ENCODE measurements around the gene FKBP9. TPM values are rescaled to one million over a fixed set of nuclear protein-coding genes. Genes with fewer than 3 reads are reported as not detected.

Gene FKBP9
- polyA plus RNA-seq, 1 experiment, result 248 TPM

DNA sequence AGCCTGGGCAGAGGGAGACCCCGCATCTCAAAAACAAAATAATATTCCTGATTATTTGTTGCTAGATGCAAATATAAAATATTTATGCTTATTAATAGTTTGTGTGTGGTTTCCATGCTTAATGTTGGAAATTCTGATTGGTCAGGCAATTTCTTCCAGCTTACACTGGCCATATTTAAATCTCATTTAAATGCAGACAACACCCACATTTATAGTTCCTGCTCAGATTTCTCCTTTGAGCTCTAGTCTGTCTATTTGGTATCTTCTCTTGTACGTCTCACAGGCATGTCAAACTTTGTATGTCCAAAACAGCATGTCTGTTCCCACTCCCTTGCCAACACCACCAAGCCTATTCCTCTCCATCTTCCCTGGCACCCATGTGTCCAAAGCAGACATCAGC, 52.5 kb downstream of the FKBP9 start:
- DNase-seq (ENCODE audit: low read depth), result no peak
- TF ChIP-seq, protein P1, sequence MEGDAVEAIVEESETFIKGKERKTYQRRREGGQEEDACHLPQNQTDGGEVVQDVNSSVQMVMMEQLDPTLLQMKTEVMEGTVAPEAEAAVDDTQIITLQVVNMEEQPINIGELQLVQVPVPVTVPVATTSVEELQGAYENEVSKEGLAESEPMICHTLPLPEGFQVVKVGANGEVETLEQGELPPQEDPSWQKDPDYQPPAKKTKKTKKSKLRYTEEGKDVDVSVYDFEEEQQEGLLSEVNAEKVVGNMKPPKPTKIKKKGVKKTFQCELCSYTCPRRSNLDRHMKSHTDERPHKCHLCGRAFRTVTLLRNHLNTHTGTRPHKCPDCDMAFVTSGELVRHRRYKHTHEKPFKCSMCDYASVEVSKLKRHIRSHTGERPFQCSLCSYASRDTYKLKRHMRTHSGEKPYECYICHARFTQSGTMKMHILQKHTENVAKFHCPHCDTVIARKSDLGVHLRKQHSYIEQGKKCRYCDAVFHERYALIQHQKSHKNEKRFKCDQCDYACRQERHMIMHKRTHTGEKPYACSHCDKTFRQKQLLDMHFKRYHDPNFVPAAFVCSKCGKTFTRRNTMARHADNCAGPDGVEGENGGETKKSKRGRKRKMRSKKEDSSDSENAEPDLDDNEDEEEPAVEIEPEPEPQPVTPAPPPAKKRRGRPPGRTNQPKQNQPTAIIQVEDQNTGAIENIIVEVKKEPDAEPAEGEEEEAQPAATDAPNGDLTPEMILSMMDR (IDR thresholded peaks at IDR 0.05; ENCODE audit: insufficient read depth, low read depth, low read length), result no peak
- POLR2A ChIA-PET, result no interaction called here

DNA sequence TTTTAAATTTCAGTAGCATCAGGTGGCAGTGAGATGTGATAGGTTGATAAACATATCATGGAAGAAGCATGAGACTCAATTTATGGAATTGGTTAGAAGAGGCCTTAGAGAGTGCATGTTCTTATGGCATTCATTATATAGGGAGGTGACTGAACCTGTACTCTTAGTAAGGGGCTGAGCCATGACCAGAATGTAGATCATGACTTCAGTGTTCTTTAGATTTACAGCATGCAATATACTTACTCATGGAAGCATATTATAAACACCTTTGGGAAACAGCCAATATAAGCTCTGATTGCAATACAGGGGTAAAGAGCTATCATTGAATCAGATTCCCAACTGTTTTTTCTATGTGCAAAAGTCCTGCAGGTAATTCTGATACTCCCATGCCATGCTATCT, 55.1 kb downstream of the FKBP9 start:
- Histone ChIP-seq H3K4me3 (ENCODE audit: low read depth, low read length) (no peak overlapping the region), H3K27me3 (ENCODE audit: control insufficient read depth, insufficient read depth, low read length) (no peaks in the 10 kb centered on the region), H3K36me3 (ENCODE audit: control insufficient read depth, insufficient read depth, low read length) (peaks cover 10% of the 10 kb centered on the region)
- CTCF ChIA-PET, result no interaction called here
- POLR2A ChIA-PET, result no interaction called here
- TF ChIP-seq, protein P1 (IDR thresholded peaks at IDR 0.05; ENCODE audit: insufficient read depth, low read depth, low read length), result no peak
- no peak for DNase-seq (ENCODE audit: low read depth)

More for the DNA sequence above, 52.5 kb downstream of the FKBP9 start:
- no peaks in the 10 kb centered on the region for H3K27me3 ChIP-seq (ENCODE audit: control insufficient read depth, insufficient read depth, low read length)
- CTCF ChIA-PET, result interaction anchor here (0.6 kb wide), 1 partner anchor 46 kb away, joined by 3 read pairs; no protein-coding TSS in a partner anchor
- peaks cover 9% of the 10 kb centered on the region for H3K36me3 ChIP-seq (ENCODE audit: control insufficient read depth, insufficient read depth, low read length)
- no peak overlapping the region for H3K4me3 ChIP-seq (ENCODE audit: low read depth, low read length)

DNA sequence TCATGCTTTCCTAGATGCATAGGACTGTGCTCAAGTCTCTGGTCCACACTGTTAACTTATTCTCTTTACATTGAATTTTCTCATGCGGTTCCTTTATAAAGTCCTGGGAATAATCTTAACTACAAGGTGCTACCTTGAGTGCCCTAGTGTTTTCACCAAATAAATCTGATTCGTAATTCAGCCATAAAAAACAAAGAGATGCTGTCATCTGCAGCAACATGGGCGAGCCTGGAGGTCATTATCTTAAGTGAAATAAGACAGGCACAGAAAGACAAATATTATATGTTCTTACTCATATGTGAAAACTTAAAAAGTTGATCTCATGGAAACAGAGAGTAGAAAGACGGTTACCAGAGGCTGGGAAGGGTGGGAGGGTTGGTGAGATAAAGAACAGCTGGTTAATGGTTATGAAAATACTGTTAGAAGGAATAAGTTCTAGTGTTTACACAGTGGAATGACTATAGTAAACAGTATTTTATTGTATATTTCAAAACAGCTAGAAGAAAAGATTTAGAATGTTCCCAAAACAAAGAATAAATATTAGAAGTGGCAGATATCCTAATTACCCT, 67.0 kb downstream of the FKBP9 start:
- DNase-seq (ENCODE audit: low read depth), result no peak
- H3K27me3 ChIP-seq (ENCODE audit: control insufficient read depth, insufficient read depth, low read length), result no peaks in the 10 kb centered on the region
- no peak overlapping the region for H3K4me3 ChIP-seq (ENCODE audit: low read depth, low read length)
- H3K36me3 ChIP-seq (ENCODE audit: control insufficient read depth, insufficient read depth, low read length), result peaks cover 2% of the 10 kb centered on the region; the same call in 1 of the 2 replicates
- POLR2A ChIA-PET, result no interaction called here
- CTCF ChIA-PET, result no interaction called here
- TF ChIP-seq, protein P1 (IDR thresholded peaks at IDR 0.05; ENCODE audit: insufficient read depth, low read depth, low read length), result no peak

DNA sequence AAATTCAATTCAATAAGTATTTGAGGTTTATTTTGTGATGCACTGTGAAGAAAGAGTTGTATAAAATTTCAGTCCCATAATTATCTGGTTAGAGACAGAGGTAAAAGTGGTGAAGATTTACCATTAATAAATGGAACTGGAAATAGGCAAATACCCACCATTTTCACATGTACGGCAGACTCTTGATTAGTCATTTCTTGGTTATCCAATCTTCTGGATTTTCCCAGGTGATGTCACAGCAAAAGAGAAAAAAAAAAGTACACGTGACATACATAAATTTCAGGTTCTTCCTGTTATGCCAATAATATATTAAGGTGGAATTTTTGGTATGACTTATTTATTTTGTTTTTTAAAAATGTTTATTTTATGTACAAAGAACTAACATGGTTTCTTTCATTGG, 78.5 kb downstream of the FKBP9 start:
- Histone ChIP-seq H3K36me3 (ENCODE audit: control insufficient read depth, insufficient read depth, low read length) (no peaks in the 10 kb centered on the region), H3K27me3 (ENCODE audit: control insufficient read depth, insufficient read depth, low read length) (no peaks in the 10 kb centered on the region), H3K4me3 (ENCODE audit: low read depth, low read length) (no peak overlapping the region)
- CTCF ChIA-PET, result interaction anchor here (1.0 kb wide), 1 partner anchor 13 kb away, joined by 4 read pairs; no protein-coding TSS in a partner anchor
- POLR2A ChIA-PET, result no interaction called here
- DNase-seq (ENCODE audit: low read depth), result no peak
- TF ChIP-seq, protein P1 (IDR thresholded peaks at IDR 0.05; ENCODE audit: insufficient read depth, low read depth, low read length), result no peak

DNA sequence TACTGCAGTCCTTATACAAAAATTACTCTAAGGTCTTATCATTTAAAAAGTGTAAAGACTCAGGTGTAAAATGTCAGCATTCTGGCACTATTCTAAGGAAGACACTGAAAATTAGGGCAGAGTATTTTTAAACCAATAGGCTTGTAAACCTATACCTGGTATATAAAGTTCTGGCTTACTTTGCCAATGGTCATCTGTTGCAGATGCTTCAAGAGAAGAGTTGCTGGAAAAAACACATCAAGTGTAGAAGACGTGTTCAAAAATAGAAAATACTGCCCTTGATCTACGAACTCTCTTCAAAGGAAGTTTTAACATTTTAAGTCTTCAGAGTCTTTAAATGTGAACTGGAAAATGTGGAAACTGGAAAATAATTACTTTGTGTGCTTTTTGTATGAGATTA, 81.4 kb downstream of the FKBP9 start:
- TF ChIP-seq, protein P1 (IDR thresholded peaks at IDR 0.05; ENCODE audit: insufficient read depth, low read depth, low read length), result no peak
- Histone ChIP-seq H3K4me3 (ENCODE audit: low read depth, low read length) (no peak overlapping the region), H3K27me3 (ENCODE audit: control insufficient read depth, insufficient read depth, low read length) (no peaks in the 10 kb centered on the region), H3K36me3 (ENCODE audit: control insufficient read depth, insufficient read depth, low read length) (no peaks in the 10 kb centered on the region)
- no peak for DNase-seq (ENCODE audit: low read depth)
- ChIA-PET POLR2A (no interaction called here), CTCF (no interaction called here)

All from BJ (cell line).